Activated CD4-positive, alpha-beta memory T cell treated with anti-CD3 and anti-CD28 coated beads for 36 hours (primary cell): ENCODE data around the gene ALDH1L2. TPM values are rescaled to one million over a fixed set of nuclear protein-coding genes. Genes with fewer than 3 reads are reported as not detected.

Source experiments
- CTCF ChIA-PET: fragments of 350-600 bp; sonication (Branson Sonifier 250); formaldehyde crosslinking; loops from one replicate; lab custom pipeline; 2021; ENCODE audit warnings: antibody characterized with exemption, inconsistent platforms; lab: Charles Lee
- POLR2A ChIA-PET: fragments of 350-600 bp; sonication (Branson Sonifier 250); formaldehyde crosslinking; loops from one replicate; lab custom pipeline; 2021; ENCODE audit warnings: antibody characterized with exemption; lab: Charles Lee
- DNase-seq: peaks from one replicate; pipeline ENCODE4 v3.0.0-alpha.2; 2020
- H3K27ac Mint-ChIP-seq: one replicate; pipeline ENCODE4 v1.8.0; 2021; ENCODE audit warnings: mixed read lengths
- H3K27me3 Mint-ChIP-seq: one replicate; pipeline ENCODE4 v1.8.0; 2021; ENCODE audit warnings: mixed read lengths
- H3K36me3 Mint-ChIP-seq: one replicate; pipeline ENCODE4 v1.8.0; 2021; ENCODE audit warnings: mixed read lengths
- H3K4me1 Mint-ChIP-seq: one replicate; pipeline ENCODE4 v1.8.0; 2021; ENCODE audit warnings: low read depth, mixed read lengths
- H3K4me3 Mint-ChIP-seq: one replicate; pipeline ENCODE4 v1.8.0; 2021; ENCODE audit warnings: mild to moderate bottlenecking, mixed read lengths
- H3K9me3 Mint-ChIP-seq: one replicate; pipeline ENCODE4 v1.8.0; 2021; ENCODE audit warnings: mixed read lengths
- intact Hi-C: fragments of 100-400 bp; cut with micrococcal nuclease; formaldehyde crosslinking; loops from one replicate; pipeline ENCODE4 v1.15.1; 2023
- total RNA-seq, 2 experiments: library from RNA; stranded (reverse); gene quantifications; one replicate each; pipeline ENCODE4 v1.2.3, GENCODE V29; 2021

Gene ALDH1L2
- total RNA-seq, 2 experiments from 2014 or later = 4.3 to 4.8 TPM

GRCh38 chr12:105025890-105026289, 58.4 kb downstream of the ALDH1L2 start:
- Mint-ChIP-seq H3K4me1 (peaks cover 2% of the 10 kb centered on the region), H3K4me3 (no peak overlapping the region), H3K36me3 (no peaks in the 10 kb centered on the region), H3K27ac (no peak overlapping the region), H3K27me3 (no peaks in the 10 kb centered on the region), H3K9me3 (no peaks in the 10 kb centered on the region)
- no peak for DNase-seq
- ChIA-PET CTCF (interaction anchor here (1.3 kb wide), 1 partner anchor 824 kb away, joined by 3 read pairs; no protein-coding TSS in a partner anchor), POLR2A (no interaction called here)
- intact Hi-C loops = no loop called here

GRCh38 chr12:105024928-105025327, 59.3 kb downstream of the ALDH1L2 start:
- POLR2A ChIA-PET = no interaction called here
- no peaks in the 10 kb centered on the region for H3K4me1 Mint-ChIP-seq
- DNase-seq = no peak
- peaks cover 2% of the 10 kb centered on the region for H3K36me3 Mint-ChIP-seq
- intact Hi-C loops = no loop called here
- no peaks in the 10 kb centered on the region for H3K27me3 Mint-ChIP-seq
- CTCF ChIA-PET = no interaction called here
- H3K4me3 Mint-ChIP-seq = no peak overlapping the region
- H3K9me3 Mint-ChIP-seq = no peaks in the 10 kb centered on the region
- H3K27ac Mint-ChIP-seq = no peak overlapping the region

- intact Hi-C loops = no loop called here
- CTCF ChIA-PET = no interaction called here
- H3K27ac Mint-ChIP-seq = no peak overlapping the region
These were observed 63.9 kb downstream of the ALDH1L2 start for GRCh38 chr12:105020241-105020962.

GRCh38 chr12:105018776-105019175, 65.5 kb downstream of the ALDH1L2 start:
- ChIA-PET POLR2A (interaction anchor here (0.7 kb wide), 1 partner anchor 119 kb away, joined by 3 read pairs; no protein-coding TSS in a partner anchor), CTCF (no interaction called here)
- no peak for DNase-seq

More at GRCh38 chr12:105020241-105020962, 63.9 kb downstream of the ALDH1L2 start:
- Mint-ChIP-seq H3K9me3 (no peaks in the 10 kb centered on the region), H3K27me3 (no peaks in the 10 kb centered on the region), H3K4me3 (no peak overlapping the region), H3K4me1 (no peaks in the 10 kb centered on the region), H3K36me3 (peaks cover 7% of the 10 kb centered on the region)
- DNase-seq = no peak
- POLR2A ChIA-PET = no interaction called here

GRCh38 chr12:105018012-105018411, 66.2 kb downstream of the ALDH1L2 start:
- H3K4me3 Mint-ChIP-seq = no peak overlapping the region
- intact Hi-C loops = no loop called here
- H3K36me3 Mint-ChIP-seq = peaks cover 23% of the 10 kb centered on the region
- POLR2A ChIA-PET = no interaction called here
- no peak for DNase-seq
- CTCF ChIA-PET = interaction anchor here (0.6 kb wide), 1 partner anchor 15 kb away, joined by 3 read pairs; no protein-coding TSS in a partner anchor
- H3K4me1 Mint-ChIP-seq = no peaks in the 10 kb centered on the region
- H3K27ac Mint-ChIP-seq = no peak overlapping the region
- no peaks in the 10 kb centered on the region for H3K27me3 Mint-ChIP-seq
- H3K9me3 Mint-ChIP-seq = no peaks in the 10 kb centered on the region

More at GRCh38 chr12:105018776-105019175, 65.5 kb downstream of the ALDH1L2 start:
- H3K36me3 Mint-ChIP-seq = peaks cover 16% of the 10 kb centered on the region
- no peaks in the 10 kb centered on the region for H3K4me1 Mint-ChIP-seq
- no peaks in the 10 kb centered on the region for H3K9me3 Mint-ChIP-seq
- H3K4me3 Mint-ChIP-seq = no peak overlapping the region
- intact Hi-C loops = no loop called here
- H3K27me3 Mint-ChIP-seq = no peaks in the 10 kb centered on the region
- H3K27ac Mint-ChIP-seq = no peak overlapping the region

- Mint-ChIP-seq H3K4me1 (no peaks in the 10 kb centered on the region), H3K27me3 (no peaks in the 10 kb centered on the region), H3K27ac (no peak overlapping the region), H3K4me3 (no peak overlapping the region), H3K36me3 (peaks cover 48% of the 10 kb centered on the region), H3K9me3 (peaks cover 3% of the 10 kb centered on the region)
- intact Hi-C loops = no loop called here
- ChIA-PET POLR2A (no interaction called here), CTCF (no interaction called here)
- DNase-seq = no peak
These were observed 68.7 kb downstream of the ALDH1L2 start for GRCh38 chr12:105015543-105015942.

GRCh38 chr12:105014603-105015002, 69.7 kb downstream of the ALDH1L2 start:
- DNase-seq = no peak
- Mint-ChIP-seq H3K27ac (no peak overlapping the region), H3K9me3 (peaks cover 10% of the 10 kb centered on the region), H3K4me3 (no peak overlapping the region), H3K27me3 (no peaks in the 10 kb centered on the region), H3K4me1 (no peaks in the 10 kb centered on the region), H3K36me3 (peaks cover 56% of the 10 kb centered on the region)
- intact Hi-C loops = no loop called here
- POLR2A ChIA-PET = no interaction called here
- CTCF ChIA-PET = no interaction called here

- H3K27ac Mint-ChIP-seq = no peak overlapping the region
- ChIA-PET POLR2A (no interaction called here), CTCF (no interaction called here)
- H3K36me3 Mint-ChIP-seq = peaks cover 63% of the 10 kb centered on the region
- no peak for DNase-seq
- H3K27me3 Mint-ChIP-seq = no peaks in the 10 kb centered on the region
- H3K9me3 Mint-ChIP-seq = peaks cover 10% of the 10 kb centered on the region
- H3K4me1 Mint-ChIP-seq = no peaks in the 10 kb centered on the region
- intact Hi-C loops = no loop called here
- no peak overlapping the region for H3K4me3 Mint-ChIP-seq
These were observed 70.4 kb downstream of the ALDH1L2 start for GRCh38 chr12:105013892-105014291.

GRCh38 chr12:105001476-105001875, 82.8 kb downstream of the ALDH1L2 start:
- Mint-ChIP-seq H3K9me3 (peaks cover 17% of the 10 kb centered on the region), H3K4me3 (no peak overlapping the region)

GRCh38 chr12:104999347-104999685, 84.9 kb downstream of the ALDH1L2 start:
- no peak overlapping the region for H3K4me3 Mint-ChIP-seq
- intact Hi-C loops = no loop called here
- DNase-seq = no peak
- H3K36me3 Mint-ChIP-seq = peaks cover 86% of the 10 kb centered on the region
- no peak overlapping the region for H3K27ac Mint-ChIP-seq
- peaks cover 17% of the 10 kb centered on the region for H3K9me3 Mint-ChIP-seq
- POLR2A ChIA-PET = no interaction called here
- CTCF ChIA-PET = no interaction called here
- H3K4me1 Mint-ChIP-seq = no peaks in the 10 kb centered on the region
- H3K27me3 Mint-ChIP-seq = no peaks in the 10 kb centered on the region

More at GRCh38 chr12:105001476-105001875, 82.8 kb downstream of the ALDH1L2 start:
- Mint-ChIP-seq H3K36me3 (peaks cover 86% of the 10 kb centered on the region), H3K4me1 (no peaks in the 10 kb centered on the region), H3K27me3 (no peaks in the 10 kb centered on the region), H3K27ac (no peak overlapping the region)
- no peak for DNase-seq
- intact Hi-C loops = no loop called here
- ChIA-PET CTCF (interaction anchor here (0.6 kb wide), 1 partner anchor 223 kb away, joined by 3 read pairs; no protein-coding TSS in a partner anchor), POLR2A (interaction anchor here (0.5 to 0.6 kb wide), 2 partner anchors 20 to 94 kb away, joined by 3 to 4 read pairs; no protein-coding TSS in a partner anchor)

GRCh38 chr12:104998423-104999346, 85.6 kb downstream of the ALDH1L2 start:
- POLR2A ChIA-PET = no interaction called here
- Mint-ChIP-seq H3K27ac (no peak overlapping the region), H3K36me3 (peaks cover 85% of the 10 kb centered on the region), H3K9me3 (peaks cover 17% of the 10 kb centered on the region), H3K27me3 (no peaks in the 10 kb centered on the region), H3K4me3 (no peak overlapping the region), H3K4me1 (no peaks in the 10 kb centered on the region)
- no peak for DNase-seq
- CTCF ChIA-PET = no interaction called here
- intact Hi-C loops = no loop called here

- ChIA-PET CTCF (no interaction called here), POLR2A (no interaction called here)
- intact Hi-C loops = no loop called here
- Mint-ChIP-seq H3K27ac (no peak overlapping the region), H3K36me3 (peaks cover 85% of the 10 kb centered on the region), H3K4me3 (no peak overlapping the region), H3K27me3 (no peaks in the 10 kb centered on the region), H3K9me3 (peaks cover 17% of the 10 kb centered on the region), H3K4me1 (no peaks in the 10 kb centered on the region)
- DNase-seq = no peak
These were observed 86.7 kb downstream of the ALDH1L2 start for GRCh38 chr12:104997541-104997940.
